ENCODE results near the gene CCRL2. TPM values are rescaled to one million over a fixed set of nuclear protein-coding genes. Genes with fewer than 3 reads are reported as not detected.
"Not testable (repeated sequence)": the region's sequence is repeated elsewhere in the genome, so short reads cannot be mapped to it uniquely, and the experiment has no call there.

CCRL2 gene
- total RNA-seq, 1 experiment from 2014 or later, result not detected

DNA sequence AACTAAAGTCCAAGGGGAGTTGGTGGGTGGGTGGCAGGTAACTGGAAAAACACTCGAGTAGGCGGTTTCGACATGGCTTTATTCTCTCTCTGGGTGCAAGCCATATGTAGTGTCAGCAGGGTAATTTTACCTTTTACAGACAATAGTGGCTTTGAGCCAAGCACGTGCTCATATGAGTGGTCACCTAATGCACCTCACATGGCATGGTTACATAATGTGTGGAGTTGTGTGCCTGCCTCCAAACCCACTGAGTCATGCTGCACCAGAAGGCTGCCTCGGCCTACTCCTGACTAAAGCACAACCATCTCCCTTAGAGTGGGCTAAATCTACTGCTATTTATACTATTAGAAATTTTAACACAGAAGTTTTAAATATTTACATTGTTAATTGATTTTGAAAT is 16.5 kb downstream of the CCRL2 start:
- Histone ChIP-seq H3K36me3 (no peaks in the 10 kb centered on the region), H3K9me3 (replicated peaks) (no peaks in the 10 kb centered on the region), H3K4me1 (no peaks in the 10 kb centered on the region), H3K27me3 (no peaks in the 10 kb centered on the region), H3K4me3 (no peak overlapping the region), H3K27ac (no peak overlapping the region)
- DNase-seq, result no peak

GRCh38 chr3:46426476-46426875 is 19.4 kb downstream of the CCRL2 start:
- H3K36me3 ChIP-seq; H3K4me1 ChIP-seq; H3K9me3 ChIP-seq (replicated peaks); DNase-seq; H3K4me3 ChIP-seq; H3K27ac ChIP-seq; H3K27me3 ChIP-seq: not testable (repeated sequence)

DNA sequence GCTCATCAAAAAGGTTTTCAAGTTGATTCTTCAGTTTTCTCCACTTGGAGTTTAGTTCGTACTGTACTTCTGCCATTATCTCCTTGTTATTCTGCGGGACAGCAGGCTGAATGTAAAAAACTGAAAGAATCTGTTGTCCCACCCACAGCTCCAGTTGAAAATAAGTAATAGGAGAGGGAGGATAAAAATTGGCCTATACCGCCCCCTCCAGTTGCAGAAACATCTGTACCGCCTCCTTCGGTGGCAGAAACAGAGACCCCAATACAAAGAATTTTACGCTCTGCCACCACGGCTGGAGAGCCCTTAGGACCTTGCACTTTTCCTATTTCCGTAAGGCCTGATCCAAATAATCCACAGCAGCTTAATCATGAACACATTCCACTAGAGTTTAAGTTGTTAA is 20.3 kb downstream of the CCRL2 start:
- not testable (repeated sequence) for H3K36me3 ChIP-seq; H3K27ac ChIP-seq; DNase-seq; H3K4me1 ChIP-seq; H3K27me3 ChIP-seq; H3K4me3 ChIP-seq; H3K9me3 ChIP-seq (replicated peaks)

GRCh38 chr3:46427916-46428833 is 21.1 kb downstream of the CCRL2 start:
- DNase-seq, result peak in 1 of 2 experiments; percentile 4
- Histone ChIP-seq H3K36me3 (no peaks in the 10 kb centered on the region), H3K27me3 (no peaks in the 10 kb centered on the region), H3K4me1 (no peaks in the 10 kb centered on the region), H3K27ac (no peak overlapping the region), H3K4me3 (no peak overlapping the region), H3K9me3 (replicated peaks) (no peaks in the 10 kb centered on the region)

- H3K36me3 ChIP-seq, result no peaks in the 10 kb centered on the region
- no peak overlapping the region for H3K4me3 ChIP-seq
- no peak for DNase-seq
- no peaks in the 10 kb centered on the region for H3K4me1 ChIP-seq
- no peak overlapping the region for H3K27ac ChIP-seq
- no peaks in the 10 kb centered on the region for H3K9me3 ChIP-seq (replicated peaks)
- H3K27me3 ChIP-seq, result no peaks in the 10 kb centered on the region
Measured at GRCh38 chr3:46429250-46429649, 22.2 kb downstream of the CCRL2 start.

GRCh38 chr3:46429671-46430070 is 22.6 kb downstream of the CCRL2 start:
- Histone ChIP-seq H3K4me3 (no peak overlapping the region), H3K27me3 (no peaks in the 10 kb centered on the region), H3K4me1 (no peaks in the 10 kb centered on the region), H3K27ac (no peak overlapping the region), H3K9me3 (replicated peaks) (no peaks in the 10 kb centered on the region), H3K36me3 (no peaks in the 10 kb centered on the region)
- DNase-seq, result no peak

- not testable (repeated sequence) for DNase-seq; H3K36me3 ChIP-seq; H3K4me1 ChIP-seq; H3K27ac ChIP-seq; H3K9me3 ChIP-seq (replicated peaks); H3K27me3 ChIP-seq; H3K4me3 ChIP-seq
Measured at GRCh38 chr3:46430879-46431278, 23.8 kb downstream of the CCRL2 start.

DNA sequence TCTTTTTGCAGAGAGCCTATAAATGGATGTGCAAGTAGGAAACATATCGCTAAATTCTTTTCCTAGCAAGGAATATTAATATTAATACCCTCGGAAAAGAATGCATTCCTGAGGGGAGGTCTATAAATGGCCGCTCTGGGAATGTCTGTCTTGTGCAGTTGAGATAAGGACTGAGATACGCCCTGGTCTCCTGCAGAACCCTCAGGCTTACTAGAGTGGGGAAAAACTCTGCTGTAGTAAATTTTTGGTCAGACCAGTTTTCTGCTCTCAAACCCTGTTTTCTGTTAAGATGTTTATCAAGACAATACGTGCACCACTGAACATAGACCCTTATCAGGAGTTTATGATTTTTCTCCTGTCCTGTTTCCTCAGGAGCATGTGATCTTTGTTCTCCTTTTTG is 24.8 kb downstream of the CCRL2 start:
- H3K9me3 ChIP-seq (replicated peaks); H3K4me1 ChIP-seq; H3K27me3 ChIP-seq; DNase-seq; H3K36me3 ChIP-seq; H3K27ac ChIP-seq; H3K4me3 ChIP-seq: not testable (repeated sequence)

DNA sequence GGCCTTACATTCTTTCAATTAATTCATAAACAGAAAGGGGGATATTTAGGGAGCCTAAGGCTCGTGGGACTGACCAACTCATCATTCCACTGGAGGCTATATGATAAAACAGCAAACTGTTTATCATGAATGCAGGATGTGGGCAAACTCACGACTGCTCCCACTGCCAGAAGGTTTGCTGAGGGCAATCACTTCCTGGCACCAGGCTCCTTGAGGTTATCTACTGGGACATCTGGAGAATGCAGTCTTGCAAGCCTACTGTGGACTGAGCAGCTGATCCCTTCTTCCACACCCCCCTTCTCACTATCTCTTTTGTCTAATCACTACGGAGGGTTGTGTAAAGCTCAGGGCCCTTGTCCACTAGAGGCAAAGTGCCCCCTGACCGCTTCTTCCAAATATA is 26.1 kb downstream of the CCRL2 start:
- H3K4me1 ChIP-seq; DNase-seq; H3K9me3 ChIP-seq (replicated peaks); H3K4me3 ChIP-seq; H3K36me3 ChIP-seq; H3K27me3 ChIP-seq; H3K27ac ChIP-seq: not testable (repeated sequence)

GRCh38 chr3:46433841-46434240 is 26.8 kb downstream of the CCRL2 start:
- no peak for DNase-seq
- no peaks in the 10 kb centered on the region for H3K4me1 ChIP-seq
- H3K9me3 ChIP-seq (replicated peaks), result no peaks in the 10 kb centered on the region
- no peak overlapping the region for H3K4me3 ChIP-seq
- H3K27me3 ChIP-seq, result no peaks in the 10 kb centered on the region
- no peaks in the 10 kb centered on the region for H3K36me3 ChIP-seq
- no peak overlapping the region for H3K27ac ChIP-seq

- DNase-seq, result no peak
- H3K36me3 ChIP-seq, result no peaks in the 10 kb centered on the region
- H3K27me3 ChIP-seq, result no peaks in the 10 kb centered on the region
- no peaks in the 10 kb centered on the region for H3K4me1 ChIP-seq
- no peak overlapping the region for H3K27ac ChIP-seq
- no peak overlapping the region for H3K4me3 ChIP-seq
- H3K9me3 ChIP-seq (replicated peaks), result no peaks in the 10 kb centered on the region
Measured at GRCh38 chr3:46435081-46435726, 28.1 kb downstream of the CCRL2 start.

GRCh38 chr3:46438831-46439230 is 31.8 kb downstream of the CCRL2 start:
- H3K9me3 ChIP-seq (replicated peaks), result no peaks in the 10 kb centered on the region
- no peaks in the 10 kb centered on the region for H3K4me1 ChIP-seq
- H3K27ac ChIP-seq, result no peak overlapping the region
- no peak for DNase-seq
- no peaks in the 10 kb centered on the region for H3K36me3 ChIP-seq
- H3K4me3 ChIP-seq, result no peak overlapping the region
- H3K27me3 ChIP-seq, result no peaks in the 10 kb centered on the region

DNA sequence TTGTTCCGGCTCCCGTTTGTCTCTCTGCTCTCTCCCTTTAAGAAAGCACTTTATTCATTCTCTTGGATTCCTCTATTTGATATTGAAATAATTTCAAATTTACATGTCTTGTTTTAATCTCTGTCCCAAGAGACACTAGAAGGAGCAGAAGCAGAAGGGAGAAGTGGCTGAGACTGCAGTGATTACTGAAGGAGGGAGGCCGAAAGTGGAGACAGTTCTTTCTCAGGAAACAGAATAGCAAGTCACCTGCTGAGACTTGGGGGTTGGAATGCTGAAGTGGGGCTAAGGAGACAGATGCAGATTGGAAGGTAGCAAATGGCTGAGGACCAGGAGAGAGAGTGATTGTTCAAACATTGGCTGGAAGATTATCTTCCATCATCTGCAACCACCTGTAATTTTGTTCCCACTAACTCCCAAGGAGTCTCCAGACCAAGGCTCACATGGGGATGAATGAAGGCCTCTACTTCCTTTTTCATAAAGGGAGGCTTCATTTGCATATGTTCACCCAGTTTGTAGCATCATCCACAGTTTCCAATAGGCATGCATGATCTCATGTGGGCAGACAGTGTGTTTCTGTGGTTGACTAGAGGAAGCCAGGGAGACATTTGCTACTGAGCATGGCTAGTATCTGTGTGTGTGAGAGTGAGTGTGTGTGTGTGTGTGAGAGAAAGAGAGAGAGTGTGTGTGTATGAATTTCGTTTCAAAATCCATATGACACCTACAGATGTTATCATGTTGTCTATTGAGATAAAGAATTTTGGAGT is 33.7 kb downstream of the CCRL2 start:
- no peaks in the 10 kb centered on the region for H3K36me3 ChIP-seq

DNA sequence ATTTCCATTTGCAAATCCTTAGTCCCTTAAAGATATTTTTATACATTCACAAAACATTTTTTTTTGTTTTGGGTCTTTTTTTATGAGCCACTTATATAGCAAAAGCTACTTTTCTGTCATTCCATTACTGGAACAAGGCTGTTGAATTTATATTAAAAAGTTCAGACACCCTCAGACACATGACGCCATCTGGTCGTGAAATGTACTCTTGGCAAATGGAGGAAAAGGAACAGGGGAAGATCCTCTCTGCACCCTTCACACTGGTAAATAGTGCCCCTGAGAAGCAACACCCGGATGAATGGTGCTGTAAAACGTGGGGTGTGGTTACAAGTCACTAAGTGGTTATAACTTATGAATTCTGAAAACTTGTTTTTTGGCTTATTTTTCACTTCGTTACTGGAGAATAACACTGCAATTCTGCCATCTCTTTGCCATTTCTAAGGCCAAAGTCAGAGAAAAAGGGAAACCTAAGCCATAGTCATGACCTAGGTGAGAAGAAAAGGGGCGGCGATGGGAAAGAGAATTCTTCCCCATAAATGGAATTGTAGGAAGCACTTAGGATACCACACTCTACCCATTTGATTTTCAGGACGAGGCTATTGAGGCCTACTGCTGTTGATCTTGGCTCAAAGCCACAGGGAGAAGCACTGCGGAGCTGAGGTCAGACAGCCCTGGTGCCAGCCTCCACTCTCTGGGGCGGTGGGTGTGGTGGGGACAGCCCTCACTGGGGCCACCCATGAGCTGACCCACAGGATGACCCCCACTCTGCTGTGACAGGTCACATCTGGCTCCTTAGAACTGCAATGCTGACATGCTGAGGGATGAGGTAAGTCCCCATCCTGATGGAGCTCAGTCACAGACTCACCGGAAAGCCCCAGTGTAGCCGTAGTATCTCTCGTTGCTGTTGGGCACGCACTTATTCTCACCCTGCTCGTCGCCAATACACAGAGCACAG is 35.8 kb downstream of the CCRL2 start:
- H3K36me3 ChIP-seq, result no peaks in the 10 kb centered on the region
- no peak for DNase-seq
- no peaks in the 10 kb centered on the region for H3K27me3 ChIP-seq
- H3K4me3 ChIP-seq, result no peak overlapping the region
- no peaks in the 10 kb centered on the region for H3K4me1 ChIP-seq
- no peaks in the 10 kb centered on the region for H3K9me3 ChIP-seq (replicated peaks)
- H3K27ac ChIP-seq, result no peak overlapping the region

More for the DNA sequence above, 33.7 kb downstream of the CCRL2 start:
- no peak for DNase-seq
- H3K27ac ChIP-seq, result no peak overlapping the region
- H3K9me3 ChIP-seq (replicated peaks), result no peaks in the 10 kb centered on the region
- H3K4me3 ChIP-seq, result no peak overlapping the region
- H3K27me3 ChIP-seq, result no peaks in the 10 kb centered on the region
- no peaks in the 10 kb centered on the region for H3K4me1 ChIP-seq

Measured in SJCRH30 (cell line).